ENCODE measurements around the gene USP37. TPM values are rescaled to one million over a fixed set of nuclear protein-coding genes. Genes with fewer than 3 reads are reported as not detected.
A peak's percentile ranks its signal among the peaks of the same experiment; 100 is the strongest.

The USP37 gene
- total and polyA plus RNA-seq, 2 of the 13 experiments (the other 11 are each of a cell fraction or from before 2014, with no cell fraction given) = 6.5 to 30.6 TPM

- TF ChIP-seq ZSCAN20 (CRISPR knock-in tag; IDR thresholded peaks at IDR 0.05; ENCODE audit: borderline replicate concordance) (peak; percentile 94), TIGD3 (CRISPR knock-in tag; IDR thresholded peaks at IDR 0.05; ENCODE audit: borderline replicate concordance) (no peak), HNRNPUL1 (IDR thresholded peaks at IDR 0.05; ENCODE audit: low read depth, low read length) (no peak; the same call in 1 of the 2 replicates), PITX1 (CRISPR knock-in tag; IDR thresholded peaks at IDR 0.05) (peak; percentile 74), ZNF362 (CRISPR knock-in tag; IDR thresholded peaks at IDR 0.05; ENCODE audit: borderline replicate concordance) (no peak; the same call in 1 of the 2 replicates), ZNF720 (CRISPR knock-in tag; IDR thresholded peaks at IDR 0.05) (peak; percentile 27; the same call in 1 of the 2 replicates), ATF4 (CRISPR knock-in tag; IDR thresholded peaks at IDR 0.05) (peak in 1 of 2 experiments; percentile 92; a peak in 2 of 4 replicates), TRIM24 (CRISPR knock-in tag; IDR thresholded peaks at IDR 0.05) (no peak), ARID4A (CRISPR knock-in tag; IDR thresholded peaks at IDR 0.05; ENCODE audit: borderline replicate concordance) (peak; percentile 94), ZNF253 (CRISPR knock-in tag; IDR thresholded peaks at IDR 0.05; ENCODE audit: borderline replicate concordance) (peak; percentile 75), MBD4 (IDR thresholded peaks at IDR 0.05; ENCODE audit: borderline replicate concordance, low read length) (no peak), U2AF2 (IDR thresholded peaks at IDR 0.05; ENCODE audit: low read depth, low read length) (no peak; the same call in 1 of the 2 replicates), GTF3A (CRISPR knock-in tag; conservative IDR thresholded peaks at IDR 0.05) (peak; percentile 73), HOXA5 (CRISPR knock-in tag; IDR thresholded peaks at IDR 0.05) (peak; percentile 95), ZC3H4 (CRISPR knock-in tag; IDR thresholded peaks at IDR 0.05; ENCODE audit: borderline replicate concordance) (no peak), HINFP (CRISPR knock-in tag; IDR thresholded peaks at IDR 0.05; ENCODE audit: low read depth) (peak; percentile 88; the same call in 1 of the 2 replicates), NR2F1 (CRISPR knock-in tag; IDR thresholded peaks at IDR 0.05) (peak; percentile 90 to 99)
Measured at GRCh38 chr2:218568190-218569037, at the start of gene USP37, which contains the start of gene CNOT9 (continued).

All from HepG2 (cell line).